Vagina (tissue), 2 donors: ENCODE results near the gene IBA57. TPM values are rescaled to one million over a fixed set of nuclear protein-coding genes. Genes with fewer than 3 reads are reported as not detected.
A peak's percentile ranks its signal among the peaks of the same experiment; 100 is the strongest.

Experiments
- DNase-seq, 2 donors: peaks; one replicate each; pipeline ENCODE4 v3.0.0-alpha.2; 2017; ENCODE audit errors: extremely low spot score in 2 of 2
- H3K27ac ChIP-seq: fragments of 200-600 bp; sonication (generic); one replicate; pipeline ENCODE4 v1.5.1; 2019
- H3K27me3 ChIP-seq: fragments of 200-600 bp; sonication (generic); one replicate; pipeline ENCODE4 v1.5.1; 2019
- H3K36me3 ChIP-seq, 2 donors: fragments of 200-600 bp; sonication (generic); one replicate each; pipeline ENCODE4 v1.5.1; 2017 to 2019
- H3K4me1 ChIP-seq: fragments of 200-600 bp; sonication (generic); one replicate; pipeline ENCODE4 v1.5.1; 2019
- H3K4me3 ChIP-seq, 2 donors: fragments of 200-600 bp; sonication (generic); 1 replicate in 1 of 2; 2 replicates in 1 of 2; pipeline ENCODE4 v1.5.1; 2016 to 2019
- H3K9me3 ChIP-seq: fragments of 200-600 bp; sonication (generic); one replicate; pipeline ENCODE4 v1.5.1; 2019
- POLR2A ChIP-seq, 2 donors: fragments of 450-650 bp; IDR thresholded peaks; one replicate each; pipeline ENCODE4 v1.6.1; 2017; ENCODE audit warnings: antibody characterized with exemption in 2 of 2, mild to moderate bottlenecking in 2 of 2, moderate library complexity in 2 of 2
- POLR2AphosphoS5 ChIP-seq, 2 donors: sonication (generic); formaldehyde crosslinking; IDR thresholded peaks; one replicate each; pipeline ENCODE4 v1.9.0; 2017; ENCODE audit warnings: antibody characterized with exemption in 2 of 2, mild to moderate bottlenecking in 2 of 2, low read depth in 1 of 2; ENCODE audit not compliant: insufficient read depth in 1 of 2
- intact Hi-C: fragments of 100-400 bp; cut with DNase I; formaldehyde crosslinking; loops from one replicate; pipeline ENCODE4 v1.15.1; 2023
- total RNA-seq: library from RNA; depleted of rRNA; stranded (reverse); fragments of >200 nt; gene quantifications from one replicate; pipeline ENCODE4 v1.2.3, GENCODE V29; 2016
- TF ChIP-seq, protein P1 (sequence below), 3 experiments: fragments of 450-650 bp in 2 of 3; fragments of 200-600 bp in 1 of 3; sonication (generic) in 1 of 3; IDR thresholded peaks; one replicate each; pipeline ENCODE4 v1.5.1; 2017 to 2019; ENCODE audit warnings: antibody characterized with exemption in 3 of 3, mild to moderate bottlenecking in 2 of 3, moderate library complexity in 2 of 3

The IBA57 gene
- total RNA-seq, 1 donor from 2014 or later, result 3.4 TPM

DNA sequence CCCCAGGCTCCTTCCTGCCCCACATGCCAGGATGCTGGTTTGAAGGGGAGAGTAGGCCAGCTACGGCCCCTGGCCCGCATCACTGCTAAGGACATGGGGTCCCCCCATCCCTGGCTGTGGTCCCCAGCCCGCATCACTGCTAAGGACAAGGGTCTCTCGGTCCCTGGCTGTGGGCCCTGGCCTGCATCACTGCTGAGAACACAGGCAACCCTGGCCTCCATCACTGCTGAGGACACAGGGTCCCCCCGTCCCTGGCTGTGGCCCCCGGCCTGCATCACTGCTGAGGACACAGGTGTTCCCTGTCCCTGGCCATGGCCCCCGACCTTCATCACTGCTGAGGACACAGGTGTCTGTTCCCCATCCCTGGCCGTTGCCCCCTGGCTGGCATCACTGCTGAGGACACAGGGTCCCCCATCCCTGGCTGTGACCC is 41.8 kb downstream of the IBA57 start:
- Histone ChIP-seq H3K27ac (no peak overlapping the region), H3K9me3 (no peaks in the 10 kb centered on the region), H3K27me3 (no peaks in the 10 kb centered on the region), H3K4me1 (peaks cover 14% of the 10 kb centered on the region), H3K4me3 (no peak overlapping the region), H3K36me3 (no peaks in the 10 kb centered on the region)
- intact Hi-C loops, result no loop called here
- TF ChIP-seq POLR2AphosphoS5 (IDR thresholded peaks at IDR 0.05; ENCODE audit: insufficient read depth in 1 of 2, low read depth in 1 of 2), result no peak
- no peak for TF ChIP-seq POLR2A (IDR thresholded peaks at IDR 0.05)
- TF ChIP-seq, protein P1, sequence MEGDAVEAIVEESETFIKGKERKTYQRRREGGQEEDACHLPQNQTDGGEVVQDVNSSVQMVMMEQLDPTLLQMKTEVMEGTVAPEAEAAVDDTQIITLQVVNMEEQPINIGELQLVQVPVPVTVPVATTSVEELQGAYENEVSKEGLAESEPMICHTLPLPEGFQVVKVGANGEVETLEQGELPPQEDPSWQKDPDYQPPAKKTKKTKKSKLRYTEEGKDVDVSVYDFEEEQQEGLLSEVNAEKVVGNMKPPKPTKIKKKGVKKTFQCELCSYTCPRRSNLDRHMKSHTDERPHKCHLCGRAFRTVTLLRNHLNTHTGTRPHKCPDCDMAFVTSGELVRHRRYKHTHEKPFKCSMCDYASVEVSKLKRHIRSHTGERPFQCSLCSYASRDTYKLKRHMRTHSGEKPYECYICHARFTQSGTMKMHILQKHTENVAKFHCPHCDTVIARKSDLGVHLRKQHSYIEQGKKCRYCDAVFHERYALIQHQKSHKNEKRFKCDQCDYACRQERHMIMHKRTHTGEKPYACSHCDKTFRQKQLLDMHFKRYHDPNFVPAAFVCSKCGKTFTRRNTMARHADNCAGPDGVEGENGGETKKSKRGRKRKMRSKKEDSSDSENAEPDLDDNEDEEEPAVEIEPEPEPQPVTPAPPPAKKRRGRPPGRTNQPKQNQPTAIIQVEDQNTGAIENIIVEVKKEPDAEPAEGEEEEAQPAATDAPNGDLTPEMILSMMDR (IDR thresholded peaks at IDR 0.05), result no peak
- peak in 1 of 2 donors; percentile 92 for DNase-seq

DNA sequence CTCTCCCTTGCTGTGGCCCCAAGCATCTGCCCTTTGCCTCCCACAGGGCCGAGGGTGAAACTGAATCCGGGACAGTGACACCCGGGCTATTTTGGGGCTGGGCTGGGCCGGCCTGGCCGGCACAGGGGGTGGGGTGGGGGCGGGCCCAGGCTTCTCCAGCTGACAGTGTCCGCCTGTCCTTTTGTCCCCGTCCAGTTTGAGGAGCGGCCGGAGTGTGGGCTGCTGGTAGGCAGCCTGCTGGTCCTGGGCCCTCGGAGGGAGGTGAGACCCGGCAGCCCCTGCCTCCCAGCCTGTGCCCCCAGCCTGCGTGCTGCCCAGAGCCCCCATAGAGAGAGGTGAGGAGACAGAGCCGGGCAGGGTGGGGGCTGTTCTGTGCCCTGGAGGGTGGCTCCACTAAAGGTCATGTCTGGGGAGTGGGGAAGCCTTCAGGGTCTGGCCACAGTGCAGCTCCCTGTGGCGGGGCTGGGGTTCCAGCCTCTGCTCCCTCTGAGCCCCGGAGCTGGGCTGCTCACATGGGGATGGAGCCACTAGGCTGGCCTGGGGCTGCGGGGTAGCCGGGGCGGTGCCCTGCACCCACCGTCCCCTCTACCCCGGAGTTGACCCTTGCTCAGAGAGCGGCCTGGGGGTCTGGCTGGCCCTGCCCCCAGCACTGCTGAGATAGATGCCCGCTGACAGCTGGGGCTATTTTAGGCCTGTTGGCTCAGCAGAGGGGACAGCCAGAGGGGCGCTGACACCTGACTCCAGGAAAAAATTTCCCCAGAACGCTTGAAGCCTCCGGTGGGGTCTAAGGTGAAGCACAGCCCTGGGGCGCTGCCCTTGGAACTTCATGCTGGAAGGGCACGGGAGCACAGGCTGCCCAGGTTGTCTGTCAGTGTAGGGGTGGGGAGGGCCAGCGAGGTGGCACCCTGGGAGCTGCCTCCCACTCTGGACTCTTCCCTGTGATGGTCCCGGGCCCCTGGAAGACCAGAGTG is 42.5 kb downstream of the IBA57 start, which contains the start of gene OBSCN:
OBSCN (plus strand) TSS at position 194 of the 971 bp plus-strand sequence. CDS start 3,740 bp downstream, outside the sequence.
- no peaks in the 10 kb centered on the region for H3K27me3 ChIP-seq

DNA sequence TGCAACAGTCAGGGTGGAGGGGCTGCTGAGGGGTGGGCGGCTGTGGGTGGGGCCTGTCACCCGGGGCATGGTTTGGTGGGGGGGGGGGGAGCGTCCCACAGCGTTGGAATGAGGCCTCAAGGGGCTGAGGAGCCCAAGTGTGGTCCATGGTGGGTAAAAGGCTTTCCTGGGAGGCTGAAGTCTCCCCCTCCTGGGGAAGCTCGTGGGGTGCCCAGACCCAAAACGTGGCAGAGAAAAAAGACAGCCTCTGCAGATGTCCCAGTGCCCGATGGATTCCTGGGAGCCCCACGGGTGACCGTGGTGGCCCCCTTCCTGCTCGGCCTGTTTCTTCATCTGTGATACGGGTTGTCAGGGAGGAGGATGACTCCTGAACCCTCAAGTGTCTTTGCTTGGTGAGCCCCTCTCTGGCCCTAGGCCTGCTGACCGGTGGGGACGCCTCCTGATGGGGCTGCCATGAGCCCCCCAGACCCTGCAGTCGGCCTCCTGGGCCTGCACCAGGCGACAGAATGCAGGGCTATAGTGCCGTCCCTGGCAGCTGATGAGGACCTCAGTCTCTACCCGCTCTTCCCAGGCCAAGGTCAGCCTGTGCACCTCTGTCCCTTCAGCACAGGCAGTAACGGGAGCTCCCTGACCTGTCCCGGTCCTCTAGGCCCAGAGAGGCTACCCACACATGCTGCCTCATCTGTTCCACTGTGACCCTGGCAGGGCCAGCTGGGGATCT is 43.4 kb downstream of the IBA57 start:
- Histone ChIP-seq H3K27me3 (no peaks in the 10 kb centered on the region), H3K4me3 (no peak overlapping the region), H3K9me3 (no peaks in the 10 kb centered on the region), H3K36me3 (no peaks in the 10 kb centered on the region), H3K4me1 (peaks cover 28% of the 10 kb centered on the region), H3K27ac (no peak overlapping the region)
- DNase-seq, result peak in 1 of 2 donors; percentile 88
- intact Hi-C loops, result no loop called here
- TF ChIP-seq, protein P1 (IDR thresholded peaks at IDR 0.05), result no peak
- TF ChIP-seq POLR2A (IDR thresholded peaks at IDR 0.05), result no peak
- no peak for TF ChIP-seq POLR2AphosphoS5 (IDR thresholded peaks at IDR 0.05; ENCODE audit: insufficient read depth in 1 of 2, low read depth in 1 of 2)

More for the DNA sequence above, 42.5 kb downstream of the IBA57 start, which contains the start of gene OBSCN:
- DNase-seq, result peak in 1 of 2 donors; percentile 70
- H3K27ac ChIP-seq, result no peak within 1 kb of the TSS
- TF ChIP-seq, protein P1 (IDR thresholded peaks at IDR 0.05), result no peak
- no peak for TF ChIP-seq POLR2AphosphoS5 (IDR thresholded peaks at IDR 0.05; ENCODE audit: insufficient read depth in 1 of 2, low read depth in 1 of 2)
- TF ChIP-seq POLR2A (IDR thresholded peaks at IDR 0.05), result no peak
- no peaks in the 10 kb centered on the region for H3K9me3 ChIP-seq
- intact Hi-C loops, result no loop called here
- peaks cover 22% of the 10 kb centered on the region for H3K4me1 ChIP-seq
- H3K4me3 ChIP-seq, result no peak within 1 kb of the TSS
- no peaks in the 10 kb centered on the region for H3K36me3 ChIP-seq

DNA sequence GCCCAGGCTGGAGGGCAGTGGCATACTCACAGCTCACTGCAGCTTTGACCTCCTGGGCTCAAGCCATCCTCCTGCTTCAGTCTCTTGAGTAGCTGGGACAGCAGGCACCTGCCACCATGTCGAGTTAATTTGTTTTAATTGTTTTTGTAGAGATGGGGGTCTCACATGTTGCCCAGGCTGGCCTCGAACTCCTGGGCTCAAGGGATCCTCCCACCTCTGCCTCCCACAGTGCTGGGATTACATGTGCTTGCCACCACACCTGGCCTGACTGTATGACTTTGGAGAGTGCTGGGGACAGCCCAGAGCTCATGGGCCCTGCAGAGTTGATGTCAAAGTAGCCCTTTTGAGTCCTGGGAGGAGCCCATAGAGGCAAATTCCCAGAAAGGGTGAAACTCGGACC is 44.1 kb downstream of the IBA57 start:
- TF ChIP-seq, protein P1 (IDR thresholded peaks at IDR 0.05), result no peak
- TF ChIP-seq POLR2AphosphoS5 (IDR thresholded peaks at IDR 0.05; ENCODE audit: insufficient read depth in 1 of 2, low read depth in 1 of 2) (no peak), POLR2A (IDR thresholded peaks at IDR 0.05) (no peak)
- Histone ChIP-seq H3K36me3 (no peaks in the 10 kb centered on the region), H3K27ac (no peak overlapping the region), H3K4me3 (no peak overlapping the region), H3K27me3 (no peaks in the 10 kb centered on the region), H3K9me3 (no peaks in the 10 kb centered on the region), H3K4me1 (peaks cover 34% of the 10 kb centered on the region)
- intact Hi-C loops, result no loop called here
- DNase-seq, result no peak
